NCI-H345 treated with DMSO at 0.1 percent for 48 hours (cell line): ENCODE measurements around the gene SEMA6D.

ENCODE experiments used
- DNase-seq: peaks from one replicate; lab custom pipeline; 2025; ENCODE audit not compliant: unreplicated experiment; lab: John Stamatoyannopoulos, UW

The SEMA6D gene

DNA sequence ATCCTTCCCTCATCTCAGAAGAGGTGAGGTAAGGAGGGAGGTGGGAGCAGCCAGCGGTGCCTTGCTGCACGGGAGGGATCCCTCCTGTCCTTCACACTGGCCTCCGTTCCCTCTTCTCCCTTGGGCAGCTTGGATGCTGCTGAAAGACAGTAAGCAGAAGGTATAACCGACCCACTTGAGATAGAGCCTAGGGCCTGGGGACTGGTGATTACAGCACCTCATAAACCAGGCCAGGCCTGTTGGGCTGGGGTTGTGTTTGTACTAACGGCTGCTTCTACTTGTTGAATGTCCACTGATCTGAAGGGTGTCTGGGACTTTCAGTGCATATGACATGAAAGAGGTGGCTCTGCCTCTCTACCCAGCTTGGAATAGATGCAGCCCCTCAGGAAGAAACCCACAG lies 25.0 kb downstream of the SEMA6D start:
- no peak for DNase-seq

DNA sequence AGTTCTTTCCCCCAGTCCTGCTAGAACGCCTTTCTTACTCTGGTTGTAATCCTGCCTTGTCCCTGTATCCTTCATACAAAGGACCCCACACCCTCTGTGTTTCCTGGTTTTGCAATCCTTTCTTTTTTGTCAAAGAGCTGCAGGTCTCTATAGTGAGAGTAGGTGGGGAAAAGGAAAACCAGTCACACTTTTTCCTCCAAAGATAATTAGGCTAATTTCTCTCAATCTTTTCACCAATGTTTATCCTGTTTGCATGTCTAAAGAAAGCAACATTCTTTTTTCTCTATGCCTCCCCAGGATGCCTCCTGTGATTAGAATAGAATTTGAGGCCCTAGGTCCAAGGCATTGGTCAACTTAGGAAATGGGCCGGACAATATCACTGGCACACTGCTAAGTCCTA lies 25.4 kb downstream of the SEMA6D start:
- no peak for DNase-seq

GRCh38 chr15:47743385-47743784 lies 26.1 kb downstream of the SEMA6D start:
- DNase-seq = no peak

- no peak for DNase-seq
Observed at GRCh38 chr15:47743886-47744285, 26.6 kb downstream of the SEMA6D start.

GRCh38 chr15:47744496-47744895 lies 27.2 kb downstream of the SEMA6D start:
- DNase-seq = no peak

DNA sequence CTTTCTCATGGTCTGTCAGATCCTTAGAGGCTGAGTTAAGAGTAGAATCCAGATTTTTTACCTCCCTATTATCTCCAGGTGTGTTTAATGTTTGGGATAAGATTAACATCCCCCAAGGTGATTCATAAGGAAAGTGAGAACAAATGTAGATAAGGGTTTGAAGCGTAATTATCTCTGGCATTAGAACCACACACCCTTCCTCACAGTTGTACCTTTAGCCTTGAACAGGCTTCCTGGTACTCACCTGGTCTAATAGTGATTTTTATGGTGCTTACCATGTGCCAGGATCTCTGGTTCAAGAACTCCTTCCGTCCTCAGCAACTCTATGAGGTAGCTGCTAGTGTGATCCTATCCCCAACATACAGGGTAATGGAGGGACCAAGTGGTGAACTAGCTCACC lies 27.7 kb downstream of the SEMA6D start:
- DNase-seq = no peak

- DNase-seq = no peak
Observed at GRCh38 chr15:47746516-47746915, 29.2 kb downstream of the SEMA6D start.

GRCh38 chr15:47750030-47750739 lies 32.9 kb downstream of the SEMA6D start:
- DNase-seq = no peak

GRCh38 chr15:47750740-47751262 lies 33.5 kb downstream of the SEMA6D start:
- DNase-seq = no peak

DNA sequence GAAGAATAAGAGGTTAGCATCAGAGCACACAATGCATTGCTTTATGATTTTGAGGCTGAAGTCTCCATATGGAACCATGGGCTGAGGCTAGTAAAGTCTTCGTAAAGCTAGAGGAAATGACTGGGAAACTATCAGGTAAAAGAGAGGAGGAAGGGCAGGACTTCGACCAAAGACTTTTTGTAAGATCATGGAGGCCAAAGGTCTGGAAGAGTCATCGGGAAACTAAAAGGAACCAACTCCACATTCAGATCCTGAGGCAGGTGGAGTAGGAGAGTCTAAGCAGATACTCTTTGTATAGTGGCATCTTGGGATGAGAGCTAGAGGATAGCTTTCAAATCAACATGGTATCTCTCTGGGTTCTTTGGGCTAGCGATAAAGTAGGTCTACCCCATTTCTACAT lies 36.3 kb downstream of the SEMA6D start:
- DNase-seq = no peak

- DNase-seq = no peak
Observed at GRCh38 chr15:47754312-47754711, 37.0 kb downstream of the SEMA6D start.

GRCh38 chr15:47755941-47756340 lies 38.6 kb downstream of the SEMA6D start:
- no peak for DNase-seq

DNA sequence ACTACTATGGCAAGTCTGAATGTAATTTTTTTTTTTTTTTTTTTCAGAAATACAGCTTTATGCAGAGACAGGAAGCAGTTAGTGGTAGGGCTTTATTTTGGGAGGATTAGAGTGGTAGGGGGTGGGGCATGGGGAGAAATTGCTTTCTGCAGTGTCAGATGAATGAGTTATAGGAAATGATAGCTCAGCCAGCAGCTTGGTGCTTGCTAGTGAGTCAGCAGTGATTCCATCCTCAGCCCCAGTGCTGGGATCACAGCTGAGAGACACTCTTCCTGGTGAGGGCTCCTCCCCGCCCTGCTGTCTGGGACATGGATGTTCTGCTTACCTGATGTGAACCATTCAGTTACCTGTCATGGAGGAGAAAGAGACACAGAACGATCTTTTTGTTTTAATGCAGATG lies 39.6 kb downstream of the SEMA6D start:
- no peak for DNase-seq

DNA sequence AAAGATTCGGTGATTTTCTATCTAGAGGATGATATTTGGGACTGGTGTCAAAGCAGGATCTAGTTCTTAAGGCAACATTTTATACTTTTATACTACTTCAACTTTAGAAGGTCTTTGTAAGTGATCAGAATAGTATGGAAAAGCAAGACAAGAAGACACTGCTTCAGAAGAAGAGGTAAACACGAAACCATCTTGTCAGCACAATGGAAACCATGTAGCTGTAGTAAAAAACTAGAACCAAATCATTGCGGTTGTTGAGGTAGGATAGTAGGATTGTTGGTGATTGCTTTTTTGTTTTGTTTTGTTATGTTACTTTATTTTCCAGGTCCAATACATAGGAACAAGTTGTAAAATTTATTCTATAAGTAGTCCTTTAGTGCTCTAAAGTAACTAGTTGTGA lies 40.0 kb downstream of the SEMA6D start:
- no peak for DNase-seq

GRCh38 chr15:47762621-47763020 lies 45.3 kb downstream of the SEMA6D start:
- no peak for DNase-seq

- no peak for DNase-seq
Observed at GRCh38 chr15:47764666-47765065, 47.4 kb downstream of the SEMA6D start.

DNA sequence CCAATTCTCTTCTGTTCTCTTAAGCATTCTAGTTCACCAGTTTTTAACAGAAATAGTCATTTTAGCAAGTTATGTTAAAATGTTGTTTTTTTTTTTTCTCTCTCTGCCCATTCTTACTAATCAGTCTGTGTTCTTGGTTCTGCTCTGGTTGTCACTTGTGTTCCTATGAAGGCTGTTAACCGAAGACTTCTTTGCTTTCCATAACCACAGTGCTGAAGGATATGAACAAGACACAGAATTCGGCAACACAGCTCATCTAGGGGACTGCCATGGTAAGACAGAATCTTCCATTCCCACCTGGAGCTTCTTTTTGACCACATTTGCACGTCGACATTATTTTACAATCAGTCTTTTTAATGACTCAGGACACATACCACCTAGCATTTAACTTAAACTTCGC lies 49.1 kb downstream of the SEMA6D start:
- no peak for DNase-seq

DNA sequence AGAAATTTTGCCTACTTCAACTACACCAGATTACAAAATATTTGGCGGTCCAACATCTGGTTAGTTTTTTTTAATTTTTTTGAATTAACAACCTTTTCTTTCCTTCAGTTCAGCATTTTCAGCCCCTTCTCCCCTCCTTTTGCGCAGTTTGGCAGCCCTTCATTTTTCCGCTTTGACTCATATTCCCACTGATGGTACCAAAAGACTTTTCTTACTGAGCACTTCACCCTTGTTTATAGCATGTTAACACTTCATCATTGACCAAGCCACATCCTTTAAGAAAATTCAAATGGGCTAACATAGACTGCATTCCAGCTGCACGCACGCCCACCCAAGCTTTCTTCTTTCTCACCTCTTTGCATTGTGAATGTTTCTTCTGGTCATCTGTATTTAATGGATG lies 49.7 kb downstream of the SEMA6D start:
- DNase-seq = no peak

DNA sequence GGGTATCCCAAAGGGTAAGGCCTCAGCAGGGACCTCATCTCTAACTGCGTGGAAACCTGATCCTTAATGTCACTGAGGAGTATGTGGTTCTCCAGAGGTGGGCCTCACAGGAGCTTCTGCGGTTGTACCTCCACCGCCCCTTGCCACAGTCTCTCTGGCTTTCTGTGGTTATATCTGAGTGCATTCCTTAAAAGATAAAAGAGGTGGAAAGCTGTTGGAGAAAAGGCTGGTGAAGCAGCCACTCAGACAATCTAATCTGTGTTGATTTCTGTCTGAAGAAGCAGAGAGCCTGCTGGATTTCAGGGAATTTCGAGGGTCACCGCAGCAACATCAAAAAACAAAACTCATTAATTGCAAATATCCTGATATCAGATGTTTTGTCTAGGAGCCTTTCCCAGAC lies 51.4 kb downstream of the SEMA6D start:
- no peak for DNase-seq

GRCh38 chr15:47769166-47769565 lies 51.9 kb downstream of the SEMA6D start:
- no peak for DNase-seq

- no peak for DNase-seq
Observed at GRCh38 chr15:47773143-47773542, 55.8 kb downstream of the SEMA6D start.

DNA sequence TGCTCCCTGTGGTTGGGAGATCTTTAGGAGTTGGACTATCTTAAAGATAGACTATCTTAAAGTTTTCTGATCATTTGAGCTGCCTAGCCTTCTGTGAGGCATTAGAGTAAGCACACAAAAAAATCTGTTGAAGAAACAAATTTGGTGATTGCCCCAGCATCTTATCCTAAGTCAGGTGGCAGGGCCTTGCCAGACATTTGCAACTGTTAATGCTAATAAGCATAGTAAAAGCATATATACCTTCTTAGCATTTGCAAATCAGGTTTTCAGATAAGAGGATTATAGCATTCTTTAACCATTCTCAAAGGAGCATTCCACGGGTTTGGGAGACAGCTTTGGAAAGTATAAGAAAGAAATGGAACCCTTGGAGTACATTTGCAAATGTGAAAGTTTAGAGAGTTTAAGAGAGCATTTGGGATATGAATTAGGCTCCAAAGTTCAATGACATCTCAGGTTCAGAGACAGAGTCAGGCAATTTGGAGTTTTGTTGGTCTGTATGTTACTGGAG lies 61.0 kb downstream of the SEMA6D start:
- DNase-seq = no peak

DNA sequence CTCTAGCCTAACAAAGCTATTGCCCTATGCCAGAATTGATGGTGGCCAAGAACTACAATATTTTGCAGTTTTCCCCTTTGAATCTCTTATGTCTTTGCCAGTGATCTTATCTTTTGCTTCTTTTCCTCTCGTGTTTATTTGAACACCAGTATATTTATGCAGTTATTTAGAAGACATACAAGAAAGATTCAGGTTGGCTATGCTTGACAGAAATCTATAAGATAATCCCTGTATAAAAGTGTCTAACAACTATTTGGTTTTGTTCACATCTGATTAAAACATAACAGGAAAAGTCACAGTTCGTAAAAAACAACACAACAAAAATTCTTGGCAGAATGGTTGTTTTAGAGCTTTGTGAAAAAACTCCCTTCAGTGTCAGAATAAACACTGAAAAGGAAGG lies 63.7 kb downstream of the SEMA6D start:
- DNase-seq = no peak
